ENCODE results near the gene XPNPEP1.

DNA sequence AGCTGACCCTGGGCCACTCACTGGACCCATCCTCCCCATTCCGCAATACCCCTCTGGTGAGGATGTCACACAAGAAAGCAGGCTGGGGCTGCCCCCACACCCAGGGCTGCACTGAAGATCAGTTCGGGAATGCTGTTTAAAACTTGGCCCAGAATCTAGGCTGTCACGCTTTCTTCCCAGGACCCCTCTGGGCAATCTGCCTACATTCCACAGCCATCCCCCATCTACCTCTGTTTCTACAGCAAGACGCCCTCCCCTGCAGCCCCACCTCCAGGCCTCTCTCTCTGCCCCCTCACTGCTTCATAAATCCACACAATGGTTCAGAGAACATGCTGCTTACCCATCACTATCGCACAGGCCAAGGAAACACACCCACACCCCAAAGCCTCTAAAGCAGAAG, 36.1 kb downstream of the XPNPEP1 start:
- TF ChIP-seq POLR2A (IDR thresholded peaks at IDR 0.05; ENCODE audit: low read length), result no peak
- TF ChIP-seq GATA1 (IDR thresholded peaks at IDR 0.05; ENCODE audit: low read depth, low read length), result no peak

Measured in erythroblast (primary cell).